ENCODE measurements around the gene ING4. TPM values are rescaled to one million over a fixed set of nuclear protein-coding genes. Genes with fewer than 3 reads are reported as not detected.

The ING4 gene
- total RNA-seq, 1 experiment from 2014 or later, result 20.1 TPM

GRCh38 chr12:6676962-6677361 lies 14.0 kb upstream of the ING4 start:
- H3K56ac ChIP-seq (ENCODE audit: insufficient read length, low read depth, low read length), result no peak overlapping the region
- no peak overlapping the region for H2BK20ac ChIP-seq (ENCODE audit: low read depth, low read length, poor library complexity, severe bottlenecking)
- Mint-ChIP-seq H3K4me1 (no peaks in the 10 kb centered on the region), H3K9me3 (no peaks in the 10 kb centered on the region), H3K27me3 (ENCODE audit: low read depth) (no peaks in the 10 kb centered on the region), H3K4me3 (no peak overlapping the region), H3K27ac (no peak overlapping the region), H3K36me3 (ENCODE audit: insufficient read depth in 1 of 3, low read depth in 3 of 3) (peaks cover 46 to 83% (median 65%) of the 10 kb centered on the region in 3 experiments)
- DNase-seq, result no peak
- H2AK5ac ChIP-seq (ENCODE audit: insufficient read length, low read length), result no peak overlapping the region
- no peaks in the 10 kb centered on the region for H3K9me3 ChIP-seq (ENCODE audit: control insufficient read depth, low read depth, low read length)
- TF ChIP-seq, protein P1, sequence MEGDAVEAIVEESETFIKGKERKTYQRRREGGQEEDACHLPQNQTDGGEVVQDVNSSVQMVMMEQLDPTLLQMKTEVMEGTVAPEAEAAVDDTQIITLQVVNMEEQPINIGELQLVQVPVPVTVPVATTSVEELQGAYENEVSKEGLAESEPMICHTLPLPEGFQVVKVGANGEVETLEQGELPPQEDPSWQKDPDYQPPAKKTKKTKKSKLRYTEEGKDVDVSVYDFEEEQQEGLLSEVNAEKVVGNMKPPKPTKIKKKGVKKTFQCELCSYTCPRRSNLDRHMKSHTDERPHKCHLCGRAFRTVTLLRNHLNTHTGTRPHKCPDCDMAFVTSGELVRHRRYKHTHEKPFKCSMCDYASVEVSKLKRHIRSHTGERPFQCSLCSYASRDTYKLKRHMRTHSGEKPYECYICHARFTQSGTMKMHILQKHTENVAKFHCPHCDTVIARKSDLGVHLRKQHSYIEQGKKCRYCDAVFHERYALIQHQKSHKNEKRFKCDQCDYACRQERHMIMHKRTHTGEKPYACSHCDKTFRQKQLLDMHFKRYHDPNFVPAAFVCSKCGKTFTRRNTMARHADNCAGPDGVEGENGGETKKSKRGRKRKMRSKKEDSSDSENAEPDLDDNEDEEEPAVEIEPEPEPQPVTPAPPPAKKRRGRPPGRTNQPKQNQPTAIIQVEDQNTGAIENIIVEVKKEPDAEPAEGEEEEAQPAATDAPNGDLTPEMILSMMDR (conservative IDR thresholded peaks at IDR 0.05), result no peak
- H4K5ac ChIP-seq (ENCODE audit: insufficient read length, low read depth, low read length), result no peak overlapping the region
- H3K4ac ChIP-seq (ENCODE audit: low read depth, low read length), result no peak overlapping the region
- H3K79me2 ChIP-seq (ENCODE audit: insufficient read depth, low read length), result peaks cover 1% of the 10 kb centered on the region; the same call in 1 of the 2 replicates
- no peak overlapping the region for H2BK15ac ChIP-seq (ENCODE audit: low read depth, low read length)
- no peak overlapping the region for H2AFZ ChIP-seq (ENCODE audit: low read length)
- no peak overlapping the region for H4K8ac ChIP-seq (replicated peaks; ENCODE audit: insufficient read length, low read depth, low read length)
- H3K4me2 ChIP-seq (ENCODE audit: insufficient read depth, insufficient read length, low read length), result no peak overlapping the region
- peaks cover 2% of the 10 kb centered on the region for H3K79me1 ChIP-seq (ENCODE audit: insufficient read depth, low read depth, low read length, poor library complexity, severe bottlenecking)
- no CpG with 5 or more reads among the region's 5 CpGs for WGBS (ENCODE audit: extremely low coverage, insufficient read length, low lambda C conversion rate)
- H3K9ac ChIP-seq (ENCODE audit: extremely low read depth, insufficient read length, low read length), result no peak overlapping the region
- no peak overlapping the region for H2BK5ac ChIP-seq (ENCODE audit: insufficient read length, low read length)
- no peak overlapping the region for H3K23ac ChIP-seq (ENCODE audit: insufficient read length, low read depth, low read length)
- H2BK120ac ChIP-seq (ENCODE audit: low read depth, low read length, poor library complexity, severe bottlenecking), result no peak overlapping the region
- H4K20me1 ChIP-seq (ENCODE audit: control insufficient read depth, insufficient read depth, insufficient read length), result no peaks in the 10 kb centered on the region
- H3K27ac ChIP-seq (ENCODE audit: insufficient read length, low read depth, low read length), result no peak overlapping the region
- H3K27me3 ChIP-seq (ENCODE audit: insufficient read depth, low read length), result no peaks in the 10 kb centered on the region
- no peak overlapping the region for H4K91ac ChIP-seq (ENCODE audit: insufficient read length, low read depth, low read length)
- H3K14ac ChIP-seq (ENCODE audit: insufficient read depth, low read length), result no peak overlapping the region
- H3T11ph ChIP-seq (ENCODE audit: low read length), result no peak overlapping the region
- no peaks in the 10 kb centered on the region for H3K23me2 ChIP-seq (ENCODE audit: insufficient read length, low read depth, low read length, poor library complexity, severe bottlenecking)
- no peak overlapping the region for H2BK12ac ChIP-seq (ENCODE audit: insufficient read length, low read depth, low read length)
- no peak overlapping the region for H3K18ac ChIP-seq (ENCODE audit: insufficient read length, low read depth, low read length)
- no peaks in the 10 kb centered on the region for H3K4me1 ChIP-seq (ENCODE audit: insufficient read depth, low read length)

Measured in H9 (cell line).